Mammary epithelial cell (primary cell): ENCODE results near the gene CSRNP3.

Source experiments
- CTCF ChIP-seq, 2 donors: IDR thresholded peaks in 1 of 2; conservative IDR thresholded peaks in 1 of 2; 2 replicates each; pipeline ENCODE4 v1.5.1; 2011 to 2012; ENCODE audit warnings: inconsistent platforms in 2 of 2, low read length in 2 of 2, mild to moderate bottlenecking in 2 of 2, control low read depth in 1 of 2, low read depth in 1 of 2; ENCODE audit not compliant: insufficient read depth in 1 of 2; ENCODE audit errors: extremely low read depth in 1 of 2
- EZH2 ChIP-seq: IDR thresholded peaks from 2 replicates; pipeline ENCODE4 v1.6.1; 2012; ENCODE audit warnings: low read length, inconsistent platforms, borderline replicate concordance

- TF ChIP-seq CTCF (conservative IDR thresholded peaks at IDR 0.05 in 1 of 2, IDR thresholded peaks at IDR 0.05 in 1 of 2; ENCODE audit: extremely low read depth in 1 of 2, insufficient read depth in 1 of 2, low read depth in 1 of 2, low read length in 2 of 2) (no peak), EZH2 (no peak)
Measured at GRCh38 chr2:165428926-165429325, 40.6 kb upstream of the CSRNP3 start.
